HepG2 (cell line): ENCODE measurements around the gene ACTN1. TPM values are rescaled to one million over a fixed set of nuclear protein-coding genes. Genes with fewer than 3 reads are reported as not detected.

Experiments used
- KDM4B ChIP-seq: sonication (generic); formaldehyde crosslinking; IDR thresholded peaks from 2 replicates; pipeline ENCODE4 v1.4.0; 2020; ENCODE audit warnings: missing genetic modification reagents
- MAZ ChIP-seq, 2 experiments: sonication (generic) in 1 of 2; formaldehyde crosslinking in 1 of 2; IDR thresholded peaks; 2 replicates each; pipeline versions ENCODE4 v1.5.0 to v1.6.1; 2012 to 2020; ENCODE audit warnings: low read depth in 2 of 2, mild to moderate bottlenecking in 2 of 2, borderline replicate concordance in 1 of 2, improper control_type of control experiment in 1 of 2, low read length in 1 of 2, missing genetic modification reagents in 1 of 2, moderate library complexity in 1 of 2
- NR2C2 ChIP-seq: sonication (generic); formaldehyde crosslinking; IDR thresholded peaks from 2 replicates; pipeline ENCODE4 v1.4.0; 2020; ENCODE audit warnings: missing genetic modification reagents, mild to moderate bottlenecking, moderate library complexity, borderline replicate concordance
- SMAD3 ChIP-seq: sonication (generic); formaldehyde crosslinking; IDR thresholded peaks from 2 replicates; pipeline ENCODE4 v1.4.0; 2020; ENCODE audit warnings: missing genetic modification reagents
- TBX2 ChIP-seq: sonication (generic); formaldehyde crosslinking; IDR thresholded peaks from 2 replicates; pipeline ENCODE4 v1.5.0; 2020; ENCODE audit warnings: missing genetic modification reagents, mild to moderate bottlenecking, borderline replicate concordance
- ZBTB20 ChIP-seq: sonication (generic); formaldehyde crosslinking; IDR thresholded peaks from 2 replicates; pipeline ENCODE4 v1.8.1; 2023; ENCODE audit warnings: missing genetic modification reagents, low read depth, mild to moderate bottlenecking, borderline replicate concordance
- ZBTB4 ChIP-seq: sonication (generic); formaldehyde crosslinking; IDR thresholded peaks from 2 replicates; pipeline ENCODE4 v1.4.0; 2020; ENCODE audit warnings: missing genetic modification reagents, mild to moderate bottlenecking, borderline replicate concordance
- ZBTB40 ChIP-seq, 2 experiments: fragments of 450-650 bp in 1 of 2; sonication (generic) in 1 of 2; formaldehyde crosslinking in 1 of 2; IDR thresholded peaks; 2 replicates each; pipeline versions ENCODE4 v1.6.1 to v1.8.0; 2016 to 2022; ENCODE audit warnings: antibody characterized with exemption in 1 of 2, mild to moderate bottlenecking in 1 of 2, missing genetic modification reagents in 1 of 2
- ZFP91 ChIP-seq: sonication (generic); formaldehyde crosslinking; IDR thresholded peaks from 2 replicates; pipeline ENCODE4 v1.9.0; 2022; ENCODE audit warnings: missing genetic modification reagents, mild to moderate bottlenecking, borderline replicate concordance
- ZNF691 ChIP-seq: sonication (generic); formaldehyde crosslinking; IDR thresholded peaks from 2 replicates; pipeline ENCODE4 v1.4.0; 2020; ENCODE audit warnings: missing genetic modification reagents, low read depth, mild to moderate bottlenecking, borderline replicate concordance
- polyA plus RNA-seq, 8 experiments: library from polyadenylated mRNA; depleted of rRNA in 3 of 8; stranded (reverse) in 7 of 8; unstranded in 1 of 8; fragments of >200 nt; fragmentation: Illumina TruSeq in 4 of 8; extraction: Trizol in 4 of 8; gene quantifications; 2 replicates each; pipeline versions ENCODE4 v1.2.1 to v1.2.3, GENCODE V29; 2011 to 2016; ENCODE audit warnings: low read depth in 4 of 8, missing spikeins in 1 of 8, mixed read lengths in 1 of 8; ENCODE audit not compliant: insufficient read depth in 1 of 8
- total RNA-seq, 5 experiments: library from RNA; depleted of rRNA; stranded (reverse); fragments of >200 nt; fragmentation: Illumina TruSeq; extraction: Trizol; gene quantifications; 2 replicates each; pipeline ENCODE4 v1.2.3, GENCODE V29; 2016; ENCODE audit warnings: low read depth in 1 of 5

The ACTN1 gene
- total and polyA plus RNA-seq, 2 of the 13 experiments (the other 11 are each of a cell fraction or from before 2014, with no cell fraction given), result 58.6 to 162 TPM

GRCh38 chr14:68824517-68825347 is 154.4 kb downstream of the ACTN1 start (continued):
- TF ChIP-seq ZBTB40 (IDR thresholded peaks at IDR 0.05), result peak; percentile 84
- TF ChIP-seq ZBTB40 (CRISPR knock-in tag; IDR thresholded peaks at IDR 0.05), result peak; percentile 78
- TF ChIP-seq TBX2 (CRISPR knock-in tag), result peak; percentile 39; the same call in 1 of the 2 replicates
- TF ChIP-seq MAZ (IDR thresholded peaks at IDR 0.05; ENCODE audit: borderline replicate concordance, low read depth, low read length), result peak; percentile 56; the same call in 1 of the 2 replicates
- TF ChIP-seq MAZ (CRISPR knock-in tag; IDR thresholded peaks at IDR 0.05; ENCODE audit: low read depth), result peak; percentile 73; the same call in 1 of the 2 replicates
- peak; percentile 61; the same call in 1 of the 2 replicates for TF ChIP-seq ZBTB20 (CRISPR knock-in tag)
- TF ChIP-seq SMAD3 (CRISPR knock-in tag), result peak; percentile 85; the same call in 1 of the 2 replicates
- TF ChIP-seq ZNF691 (CRISPR knock-in tag), result peak; percentile 90; the same call in 1 of the 2 replicates
- TF ChIP-seq ZFP91 (CRISPR knock-in tag), result peak; percentile 71
- peak; percentile 75 for TF ChIP-seq NR2C2 (CRISPR knock-in tag)
- no peak for TF ChIP-seq ZBTB4 (CRISPR knock-in tag)
- peak; percentile 94 for TF ChIP-seq KDM4B (CRISPR knock-in tag)
